Suprapubic skin (tissue), 4 donors: ENCODE measurements around the gene ATAD3C. TPM values are rescaled to one million over a fixed set of nuclear protein-coding genes. Genes with fewer than 3 reads are reported as not detected.
A peak's percentile ranks its signal among the peaks of the same experiment; 100 is the strongest.

ENCODE experiments used
- DNase-seq, 2 donors: peaks; one replicate each; pipeline ENCODE4 v3.0.0-alpha.2; 2019; ENCODE audit warnings: low spot score in 2 of 2
- H3K27ac ChIP-seq: fragments of 200-600 bp; sonication (generic); one replicate; pipeline ENCODE4 v1.5.1; 2019
- H3K27me3 ChIP-seq: fragments of 200-600 bp; sonication (generic); one replicate; pipeline ENCODE4 v1.5.1; 2019
- H3K36me3 ChIP-seq: fragments of 200-600 bp; sonication (generic); one replicate; pipeline ENCODE4 v1.5.1; 2019
- H3K4me1 ChIP-seq: fragments of 200-600 bp; sonication (generic); one replicate; pipeline ENCODE4 v1.5.1; 2019
- H3K4me3 ChIP-seq: fragments of 200-600 bp; sonication (generic); one replicate; pipeline ENCODE4 v1.5.1; 2019; ENCODE audit warnings: mild to moderate bottlenecking
- H3K9me3 ChIP-seq: fragments of 200-600 bp; sonication (generic); one replicate; pipeline ENCODE4 v1.5.1; 2019
- CTCF ChIP-seq, 2 donors: fragments of 200-600 bp in 1 of 2; fragments of 450-650 bp in 1 of 2; sonication (generic) in 1 of 2; IDR thresholded peaks; one replicate each; pipeline ENCODE4 v1.5.1; 2016 to 2019; ENCODE audit warnings: antibody characterized with exemption in 2 of 2, mild to moderate bottlenecking in 1 of 2, moderate library complexity in 1 of 2
- EP300 ChIP-seq: sonication (generic); formaldehyde crosslinking; IDR thresholded peaks from one replicate; pipeline ENCODE4 v1.6.1; 2017; ENCODE audit warnings: antibody characterized with exemption
- POLR2A ChIP-seq, 2 donors: fragments of 450-650 bp; IDR thresholded peaks; one replicate each; pipeline ENCODE4 v1.6.1; 2017; ENCODE audit warnings: antibody characterized with exemption in 2 of 2, mild to moderate bottlenecking in 2 of 2, moderate library complexity in 2 of 2
- POLR2AphosphoS5 ChIP-seq, 3 donors: sonication (generic); formaldehyde crosslinking; IDR thresholded peaks; one replicate each; pipeline ENCODE4 v1.6.1; 2017; ENCODE audit warnings: antibody characterized with exemption in 3 of 3
- WGBS: methylation state at CpG from one replicate; pipeline ENCODE4 v1.1.5; 2018; 5-methylcytosine and 5-hydroxymethylcytosine counted together
- total RNA-seq, 4 donors: library from RNA; depleted of rRNA; stranded (reverse); fragments of >200 nt; gene quantifications; one replicate each; pipeline ENCODE4 v1.1.0, GENCODE V29; 2016

Gene ATAD3C
- total RNA-seq, 4 donors from 2014 or later: 0.32 to 4.2 (median 1.2) TPM

- no peak overlapping the region for H3K27ac ChIP-seq
- no CpG with 5 or more reads among the region's 12 CpGs for WGBS
- no peaks in the 10 kb centered on the region for H3K9me3 ChIP-seq
- H3K4me3 ChIP-seq: no peak overlapping the region
- DNase-seq: no peak
- H3K36me3 ChIP-seq: no peaks in the 10 kb centered on the region
- TF ChIP-seq POLR2A (IDR thresholded peaks at IDR 0.05) (no peak), POLR2AphosphoS5 (IDR thresholded peaks at IDR 0.05) (no peak), CTCF (IDR thresholded peaks at IDR 0.05) (no peak), EP300 (no peak)
- H3K4me1 ChIP-seq: peaks cover 44% of the 10 kb centered on the region
- H3K27me3 ChIP-seq: peaks cover 14% of the 10 kb centered on the region
Measured at GRCh38 chr1:1425426-1425752, 24.1 kb upstream of the ATAD3C start.

GRCh38 chr1:1425753-1426495 is 23.6 kb upstream of the ATAD3C start:
- Histone ChIP-seq H3K4me3 (no peak overlapping the region), H3K27me3 (peaks cover 14% of the 10 kb centered on the region), H3K27ac (no peak overlapping the region), H3K36me3 (no peaks in the 10 kb centered on the region), H3K4me1 (peaks cover 44% of the 10 kb centered on the region), H3K9me3 (no peaks in the 10 kb centered on the region)
- no peak for TF ChIP-seq EP300
- 0% methylated on average over 7 of the region's 33 CpGs for WGBS
- DNase-seq: no peak

- Histone ChIP-seq H3K9me3 (no peaks in the 10 kb centered on the region), H3K27me3 (peaks cover 14% of the 10 kb centered on the region), H3K4me1 (peaks cover 44% of the 10 kb centered on the region), H3K27ac (no peak overlapping the region), H3K36me3 (no peaks in the 10 kb centered on the region), H3K4me3 (no peak overlapping the region)
- WGBS: 59% methylated on average over 16 of the region's 19 CpGs
- DNase-seq: no peak
- TF ChIP-seq POLR2AphosphoS5 (IDR thresholded peaks at IDR 0.05): no peak
- no peak for TF ChIP-seq POLR2A (IDR thresholded peaks at IDR 0.05)
- no peak for TF ChIP-seq EP300
- TF ChIP-seq CTCF (IDR thresholded peaks at IDR 0.05): no peak
Measured at GRCh38 chr1:1426496-1427105, 22.9 kb upstream of the ATAD3C start.

- DNase-seq: no peak
- H3K27ac ChIP-seq: no peak overlapping the region
- H3K9me3 ChIP-seq: no peaks in the 10 kb centered on the region
- H3K27me3 ChIP-seq: peaks cover 14% of the 10 kb centered on the region
- peaks cover 44% of the 10 kb centered on the region for H3K4me1 ChIP-seq
- WGBS: 43% methylated on average over 19 of the region's 66 CpGs
- no peaks in the 10 kb centered on the region for H3K36me3 ChIP-seq
- H3K4me3 ChIP-seq: peak overlapping the region; percentile 59
- TF ChIP-seq POLR2A (IDR thresholded peaks at IDR 0.05) (no peak), CTCF (IDR thresholded peaks at IDR 0.05) (no peak), POLR2AphosphoS5 (IDR thresholded peaks at IDR 0.05) (no peak), EP300 (no peak)
Measured at GRCh38 chr1:1427106-1427819, 22.2 kb upstream of the ATAD3C start.

GRCh38 chr1:1427820-1428148 is 21.7 kb upstream of the ATAD3C start:
- H3K4me1 ChIP-seq: peaks cover 45% of the 10 kb centered on the region
- peak overlapping the region; percentile 59 for H3K4me3 ChIP-seq
- TF ChIP-seq POLR2A (IDR thresholded peaks at IDR 0.05) (no peak), CTCF (IDR thresholded peaks at IDR 0.05) (no peak), EP300 (no peak), POLR2AphosphoS5 (IDR thresholded peaks at IDR 0.05) (no peak)
- H3K27ac ChIP-seq: no peak overlapping the region
- no peaks in the 10 kb centered on the region for H3K9me3 ChIP-seq
- no peaks in the 10 kb centered on the region for H3K36me3 ChIP-seq
- no CpG with 5 or more reads among the region's 22 CpGs for WGBS
- no peak for DNase-seq
- H3K27me3 ChIP-seq: peaks cover 14% of the 10 kb centered on the region
